ENCODE measurements around the gene ZBED5. TPM values are rescaled to one million over a fixed set of nuclear protein-coding genes. Genes with fewer than 3 reads are reported as not detected.

Gene ZBED5
- total RNA-seq, 1 experiment from 2014 or later, result 43.5 TPM

DNA sequence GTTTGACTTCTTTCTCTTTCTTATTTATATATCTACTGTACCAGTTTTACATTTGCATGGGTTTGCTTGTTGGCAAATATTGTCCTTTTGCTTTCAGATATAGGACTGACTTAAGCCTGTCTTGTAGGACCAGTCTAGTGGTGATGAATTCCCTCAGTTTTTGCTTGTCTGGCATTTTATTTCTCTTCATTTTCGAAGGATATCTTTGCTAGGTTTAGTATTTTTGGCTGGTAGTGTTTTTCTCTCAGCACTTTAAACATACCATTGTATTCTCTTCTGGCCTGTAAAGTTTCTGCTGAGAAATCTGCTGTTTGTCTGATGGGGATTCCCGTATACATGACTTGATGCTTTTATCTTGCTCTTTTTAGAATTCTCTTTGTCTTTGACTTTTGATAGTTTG is 14.2 kb upstream of the ZBED5 start:
- TF ChIP-seq, protein P1, sequence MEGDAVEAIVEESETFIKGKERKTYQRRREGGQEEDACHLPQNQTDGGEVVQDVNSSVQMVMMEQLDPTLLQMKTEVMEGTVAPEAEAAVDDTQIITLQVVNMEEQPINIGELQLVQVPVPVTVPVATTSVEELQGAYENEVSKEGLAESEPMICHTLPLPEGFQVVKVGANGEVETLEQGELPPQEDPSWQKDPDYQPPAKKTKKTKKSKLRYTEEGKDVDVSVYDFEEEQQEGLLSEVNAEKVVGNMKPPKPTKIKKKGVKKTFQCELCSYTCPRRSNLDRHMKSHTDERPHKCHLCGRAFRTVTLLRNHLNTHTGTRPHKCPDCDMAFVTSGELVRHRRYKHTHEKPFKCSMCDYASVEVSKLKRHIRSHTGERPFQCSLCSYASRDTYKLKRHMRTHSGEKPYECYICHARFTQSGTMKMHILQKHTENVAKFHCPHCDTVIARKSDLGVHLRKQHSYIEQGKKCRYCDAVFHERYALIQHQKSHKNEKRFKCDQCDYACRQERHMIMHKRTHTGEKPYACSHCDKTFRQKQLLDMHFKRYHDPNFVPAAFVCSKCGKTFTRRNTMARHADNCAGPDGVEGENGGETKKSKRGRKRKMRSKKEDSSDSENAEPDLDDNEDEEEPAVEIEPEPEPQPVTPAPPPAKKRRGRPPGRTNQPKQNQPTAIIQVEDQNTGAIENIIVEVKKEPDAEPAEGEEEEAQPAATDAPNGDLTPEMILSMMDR (conservative IDR thresholded peaks at IDR 0.05; ENCODE audit: low read depth, low read length), result no peak
- no peak for TF ChIP-seq EZH2 (IDR thresholded peaks at IDR 0.05; ENCODE audit: borderline replicate concordance, low read depth, low read length, poor library complexity, severe bottlenecking)
- POLR2A ChIA-PET (ENCODE audit: low non-redundant PET), result no interaction called here
- peaks cover 11% of the 10 kb centered on the region for H3K9me3 ChIP-seq (ENCODE audit: low read depth, low read length, poor library complexity, severe bottlenecking)
- BruUV-seq (replicated peaks), result no TSS peak
- H3K27ac ChIP-seq (ENCODE audit: low read depth, low read length, poor library complexity, severe bottlenecking), result no peak overlapping the region
- no peaks in the 10 kb centered on the region for H3K4me1 ChIP-seq (ENCODE audit: insufficient read depth, low read length, poor library complexity, severe bottlenecking)
- DNase-seq (ENCODE audit: low spot score), result no peak
- no peak overlapping the region for H3K4me3 ChIP-seq (ENCODE audit: low read depth, low read length, poor library complexity, severe bottlenecking)
- intact Hi-C loops (cut with micrococcal nuclease; ENCODE audit: unreplicated experiment), result no loop called here
- CTCF ChIA-PET, result no interaction called here
- no peaks in the 10 kb centered on the region for H3K27me3 ChIP-seq (replicated peaks; ENCODE audit: insufficient read depth, low read depth, low read length, poor library complexity)
- H3K36me3 ChIP-seq (ENCODE audit: insufficient read depth, low read length, poor library complexity, severe bottlenecking), result no peaks in the 10 kb centered on the region

DNA sequence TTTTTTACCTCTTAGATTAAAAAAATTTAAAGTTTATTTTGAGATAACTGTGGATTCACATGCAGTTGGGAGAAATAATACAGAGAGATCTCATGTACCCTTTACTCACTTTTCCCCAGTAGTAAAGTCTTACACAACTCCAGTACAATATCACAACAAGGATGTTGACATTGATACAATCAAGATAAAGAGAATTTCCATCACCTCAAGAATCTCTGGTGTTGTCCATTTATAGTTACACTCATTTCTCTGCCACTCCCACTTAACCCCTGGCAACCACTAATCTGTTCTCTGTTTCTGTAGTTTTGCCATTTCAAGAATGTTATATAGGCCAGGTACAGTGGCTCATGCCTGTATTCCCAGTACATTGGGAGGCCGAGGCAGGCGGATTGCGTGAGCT is 10.5 kb upstream of the ZBED5 start:
- intact Hi-C loops (cut with micrococcal nuclease; ENCODE audit: unreplicated experiment), result no loop called here
- BruUV-seq (replicated peaks), result no TSS peak

DNA sequence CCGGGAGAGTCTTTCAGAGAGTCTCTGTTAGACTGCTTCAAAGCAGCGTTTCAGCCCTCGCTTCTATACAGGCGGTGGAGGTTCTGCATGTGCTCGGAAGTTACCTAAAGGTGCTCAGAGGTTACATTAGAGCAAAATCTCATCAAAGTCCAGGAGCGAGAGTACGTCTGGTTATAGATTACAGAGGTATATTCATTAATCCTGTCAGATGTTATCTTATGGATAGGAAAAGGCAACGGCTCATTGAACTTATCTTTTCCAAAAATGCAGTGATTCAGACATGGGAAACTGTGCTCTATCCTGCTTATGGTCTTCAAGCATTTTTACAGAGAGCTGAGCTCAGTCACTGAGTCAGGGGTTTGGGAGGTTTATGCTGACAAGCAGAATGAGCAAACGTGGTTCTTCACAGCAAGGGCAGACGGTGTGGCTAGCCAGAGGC is 9.1 kb upstream of the ZBED5 start:
- Histone ChIP-seq H3K4me1 (ENCODE audit: insufficient read depth, low read length, poor library complexity, severe bottlenecking) (no peaks in the 10 kb centered on the region), H3K27ac (ENCODE audit: low read depth, low read length, poor library complexity, severe bottlenecking) (no peak overlapping the region), H3K9me3 (ENCODE audit: low read depth, low read length, poor library complexity, severe bottlenecking) (peaks cover under 1% of the 10 kb centered on the region), H3K36me3 (ENCODE audit: insufficient read depth, low read length, poor library complexity, severe bottlenecking) (no peaks in the 10 kb centered on the region), H3K27me3 (replicated peaks; ENCODE audit: insufficient read depth, low read depth, low read length, poor library complexity) (no peaks in the 10 kb centered on the region), H3K4me3 (ENCODE audit: low read depth, low read length, poor library complexity, severe bottlenecking) (no peak overlapping the region)
- BruUV-seq (replicated peaks), result no TSS peak
- ChIA-PET CTCF (no interaction called here), POLR2A (ENCODE audit: low non-redundant PET) (no interaction called here)
- DNase-seq (ENCODE audit: low spot score), result no peak
- no peak for TF ChIP-seq EZH2 (IDR thresholded peaks at IDR 0.05; ENCODE audit: borderline replicate concordance, low read depth, low read length, poor library complexity, severe bottlenecking)
- TF ChIP-seq, protein P1 (conservative IDR thresholded peaks at IDR 0.05; ENCODE audit: low read depth, low read length), result no peak
- intact Hi-C loops (cut with micrococcal nuclease; ENCODE audit: unreplicated experiment), result no loop called here

More for the DNA sequence above, 10.5 kb upstream of the ZBED5 start:
- H3K27me3 ChIP-seq (replicated peaks; ENCODE audit: insufficient read depth, low read depth, low read length, poor library complexity), result no peaks in the 10 kb centered on the region
- no peaks in the 10 kb centered on the region for H3K36me3 ChIP-seq (ENCODE audit: insufficient read depth, low read length, poor library complexity, severe bottlenecking)
- ChIA-PET POLR2A (ENCODE audit: low non-redundant PET) (no interaction called here), CTCF (no interaction called here)
- peaks cover 11% of the 10 kb centered on the region for H3K9me3 ChIP-seq (ENCODE audit: low read depth, low read length, poor library complexity, severe bottlenecking)
- no peak overlapping the region for H3K4me3 ChIP-seq (ENCODE audit: low read depth, low read length, poor library complexity, severe bottlenecking)
- H3K27ac ChIP-seq (ENCODE audit: low read depth, low read length, poor library complexity, severe bottlenecking), result no peak overlapping the region
- no peak for DNase-seq (ENCODE audit: low spot score)
- no peaks in the 10 kb centered on the region for H3K4me1 ChIP-seq (ENCODE audit: insufficient read depth, low read length, poor library complexity, severe bottlenecking)
- TF ChIP-seq, protein P1 (conservative IDR thresholded peaks at IDR 0.05; ENCODE audit: low read depth, low read length), result no peak
- no peak for TF ChIP-seq EZH2 (IDR thresholded peaks at IDR 0.05; ENCODE audit: borderline replicate concordance, low read depth, low read length, poor library complexity, severe bottlenecking)

Measured in A673 (cell line).